K562 (cell line): Measurements from ENCODE around the gene LILRA2. TPM values are rescaled to one million over a fixed set of nuclear protein-coding genes. Genes with fewer than 3 reads are reported as not detected.

Experiments
- ATAC-seq: fragments of 200-7000 bp; cut with Tn5 transposase; 3 replicates; pipeline ENCODE4 v1.9.1; 2020; ENCODE audit warnings: moderate library complexity
- BruUV-seq: library from RNA; stranded (reverse); fragments of 400-500 nt; replicated peaks from 2 replicates; lab custom pipeline; 2021; lab: Mats Ljungman, UMichigan
- CTCF ChIA-PET: fragments of 300-600 bp; formaldehyde crosslinking; extraction: SDS; loops from one replicate; lab custom pipeline; 2021; ENCODE audit warnings: low intra/inter-chr PET ratio; lab: Yijun Ruan, JAX
- POLR2A ChIA-PET: fragments of 300-600, 350-650 bp; sonication (Branson Sonifier 250); formaldehyde crosslinking; extraction: SDS; loops from one replicate; lab custom pipeline; 2021; ENCODE audit warnings: antibody characterized with exemption, inconsistent platforms; lab: Yijun Ruan, JAX
- DNase-seq, 4 experiments: peaks; one replicate each; pipeline versions ENCODE4 v3.0.0 to v3.0.0-alpha.2; 2011 to 2018; ENCODE audit warnings: low spot score in 3 of 4, mixed read lengths in 3 of 4; ENCODE audit errors: extremely low read depth in 1 of 4
- FAIRE-seq: peaks from 2 replicates; lab custom pipeline; 2011; peaks lifted over from hg19 to GRCh38; lab: Jason Lieb, UNC
- H2AFZ ChIP-seq: 2 replicates; pipeline ENCODE4 v1.6.0; 2011; ENCODE audit warnings: low read depth, low read length, control low read depth, inconsistent platforms
- H3K27ac ChIP-seq: fragments of 200-600 bp; 3 replicates; pipeline ENCODE4 v1.8.0; 2011; ENCODE audit warnings: low read depth, mild to moderate bottlenecking, control low read depth, inconsistent platforms, low read length, moderate library complexity, mixed read lengths; ENCODE audit errors: extremely low read depth
- H3K27me3 ChIP-seq, 2 experiments: fragments of 300-600 bp in 1 of 2; 2 replicates in 1 of 2; 3 replicates in 1 of 2; pipeline versions ENCODE4 v1.6.0 to v1.8.0; 2011; ENCODE audit warnings: inconsistent platforms in 2 of 2, low read length in 2 of 2, mild to moderate bottlenecking in 1 of 2, mixed read lengths in 1 of 2, moderate library complexity in 1 of 2; ENCODE audit not compliant: control insufficient read depth in 2 of 2, insufficient read depth in 2 of 2
- H3K36me3 ChIP-seq: fragments of 300-600 bp; 3 replicates; pipeline ENCODE4 v1.8.0; 2011; ENCODE audit warnings: mild to moderate bottlenecking, low read length, inconsistent platforms; ENCODE audit not compliant: control insufficient read depth, insufficient read depth
- H3K4me1 ChIP-seq, 2 experiments: fragments of 200-600 bp in 1 of 2; replicated peaks in 1 of 2; 2 replicates in 1 of 2; 3 replicates in 1 of 2; pipeline versions ENCODE4 v1.5.1 to v1.8.0; 2011; ENCODE audit warnings: inconsistent platforms in 2 of 2, low read length in 2 of 2, mild to moderate bottlenecking in 1 of 2, mixed read lengths in 1 of 2, moderate library complexity in 1 of 2; ENCODE audit not compliant: control insufficient read depth in 2 of 2, insufficient read depth in 2 of 2
- H3K4me2 ChIP-seq: 2 replicates; pipeline ENCODE4 v1.6.1; 2011; ENCODE audit warnings: low read length, control low read depth, inconsistent platforms, mixed read lengths; ENCODE audit not compliant: insufficient read depth
- H3K4me3 ChIP-seq: fragments of 200-600 bp; sonication (generic), shearing (Covaris generic); 2 replicates; pipeline ENCODE4 v1.5.1; 2016; ENCODE audit warnings: control low read depth, inconsistent platforms
- H3K79me2 ChIP-seq: fragments of 200-600 bp; 3 replicates; pipeline ENCODE4 v1.8.0; 2011; ENCODE audit warnings: low read length, inconsistent platforms; ENCODE audit not compliant: control insufficient read depth, insufficient read depth
- H3K9ac ChIP-seq, 2 experiments: 2 replicates each; pipeline versions ENCODE4 v1.6.0 to v1.6.1; 2011; ENCODE audit warnings: low read depth in 2 of 2, low read length in 2 of 2, control low read depth in 1 of 2, inconsistent platforms in 1 of 2, mild to moderate bottlenecking in 1 of 2, mixed read lengths in 1 of 2; ENCODE audit not compliant: insufficient read depth in 1 of 2
- H3K9me1 ChIP-seq: one replicate; pipeline ENCODE4 v1.6.0; 2011; ENCODE audit warnings: inconsistent platforms, mild to moderate bottlenecking, low read length, moderate library complexity; ENCODE audit not compliant: control insufficient read depth, insufficient read depth
- H3K9me3 ChIP-seq: replicated peaks from 2 replicates; pipeline ENCODE4 v1.5.1; 2011; ENCODE audit warnings: low read depth, low read length, inconsistent platforms; ENCODE audit not compliant: control insufficient read depth, insufficient read depth
- H4K20me1 ChIP-seq: replicated peaks from 2 replicates; pipeline ENCODE4 v1.6.1; 2011; ENCODE audit warnings: low read length, inconsistent platforms, mixed read lengths; ENCODE audit not compliant: control insufficient read depth, insufficient read depth
- AFF1 ChIP-seq, 2 experiments: fragments of 450-650 bp; IDR thresholded peaks; 2 replicates each; pipeline ENCODE4 v1.6.1; 2018; ENCODE audit warnings: mild to moderate bottlenecking in 2 of 2, low read depth in 1 of 2; ENCODE audit not compliant: partially characterized antibody in 2 of 2
- CC2D1A ChIP-seq: fragments of 450-650 bp; IDR thresholded peaks from 2 replicates; pipeline ENCODE4 v1.6.1; 2017; ENCODE audit warnings: mild to moderate bottlenecking
- DMBX1 ChIP-seq: fragments of 250-450 bp; sonication (Bioruptor Pico); IDR thresholded peaks from 2 replicates; pipeline ENCODE4 v1.8.0; 2022; ENCODE audit warnings: inconsistent platforms, mild to moderate bottlenecking, moderate library complexity, borderline replicate concordance
- EP300 ChIP-seq: IDR thresholded peaks from 2 replicates; pipeline ENCODE4 v1.6.1; 2012; ENCODE audit warnings: low read length, improper control_type of control experiment
- FOXA1 ChIP-seq: fragments of 450-650 bp; IDR thresholded peaks from 2 replicates; pipeline ENCODE4 v1.6.1; 2016; ENCODE audit warnings: mild to moderate bottlenecking, borderline replicate concordance
- HNRNPUL1 ChIP-seq: fragments of 200-400 bp; formaldehyde crosslinking; IDR thresholded peaks from 2 replicates; pipeline ENCODE4 v1.6.1; 2017; ENCODE audit warnings: low read length
- MYBL2 ChIP-seq, 2 experiments: fragments of 450-650 bp in 1 of 2; sonication (generic) in 1 of 2; formaldehyde crosslinking in 1 of 2; IDR thresholded peaks; 2 replicates each; pipeline versions ENCODE4 v1.6.1 to v1.8.1; 2017 to 2022; ENCODE audit warnings: borderline replicate concordance in 1 of 2, inconsistent platforms in 1 of 2, low read depth in 1 of 2, mild to moderate bottlenecking in 1 of 2, missing genetic modification reagents in 1 of 2, moderate library complexity in 1 of 2
- POLR2G ChIP-seq: fragments of 200-400 bp; formaldehyde crosslinking; IDR thresholded peaks from 2 replicates; pipeline ENCODE4 v1.6.1; 2017; ENCODE audit warnings: low read depth, mild to moderate bottlenecking, antibody characterized with exemption, low read length, moderate library complexity
- VEZF1 ChIP-seq: fragments of 200-800 bp; sonication (Bioruptor generic); IDR thresholded peaks from 2 replicates; pipeline ENCODE4 v1.6.1; 2017; ENCODE audit warnings: missing genetic modification characterization, missing compliant biosample characterization
- ZBTB11 ChIP-seq, 3 experiments: fragments of 200-800 bp in 1 of 3; fragments of 250-450 bp in 1 of 3; fragments of 450-650 bp in 1 of 3; sonication (Bioruptor Pico) in 1 of 3; sonication (Bioruptor generic) in 1 of 3; formaldehyde crosslinking in 1 of 3; IDR thresholded peaks; 2 replicates each; pipeline versions ENCODE4 v1.6.1 to v1.8.0; 2016 to 2022; ENCODE audit warnings: mild to moderate bottlenecking in 2 of 3, missing genetic modification characterization in 2 of 3, missing compliant biosample characterization in 1 of 3, moderate library complexity in 1 of 3
- ZNF316 ChIP-seq: fragments of 450-650 bp; IDR thresholded peaks from 2 replicates; pipeline ENCODE4 v1.6.1; 2016
- WGBS: fragments of 100-300 bp; shearing (Covaris generic); methylation state at CpG from one replicate; pipeline ENCODE4 v1.1.6; 2016; ENCODE audit warnings: low coverage, mixed read lengths; ENCODE audit not compliant: insufficient coverage; ENCODE audit errors: missing lambda C conversion rate; 5-methylcytosine and 5-hydroxymethylcytosine counted together
- in situ Hi-C: fragments of 300-500 bp; cut with MboI; formaldehyde crosslinking; loops from 4 replicates; pipeline ENCODE4 v1.15.0; 2018; ENCODE audit warnings: inconsistent platforms, mixed read lengths
- intact Hi-C: fragments of 100-400 bp; cut with micrococcal nuclease; formaldehyde crosslinking; loops from 2 replicates; pipeline ENCODE4 v1.14.2; 2022
- polyA plus RNA-seq, 8 experiments: library from polyadenylated mRNA; depleted of rRNA in 4 of 8; stranded (reverse) in 5 of 8; unstranded in 3 of 8; fragments of >200 nt; fragmentation: Nextera tagmentation in 2 of 8; fragmentation: Illumina TruSeq in 1 of 8; extraction: Ambion mirVana in 2 of 8; extraction: Trizol in 1 of 8; gene quantifications; 2 replicates each; pipeline versions ENCODE4 v1.2.1 to v1.2.3, GENCODE V29; 2011 to 2014; ENCODE audit warnings: inconsistent platforms in 1 of 8, missing spikeins in 1 of 8
- total RNA-seq, 7 experiments: library from RNA; depleted of rRNA in 6 of 7; stranded (reverse); fragments of >200 nt in 6 of 7; fragmentation: Illumina TruSeq in 2 of 7; extraction: Trizol in 2 of 7; gene quantifications; 2 replicates each; pipeline versions ENCODE4 v1.2.1 to v1.2.3, GENCODE V29; 2011 to 2021; ENCODE audit warnings: low replicate concordance in 1 of 7

The LILRA2 gene
- total and polyA plus RNA-seq, 9 of the 15 experiments (the other 6 are each of a cell fraction or from before 2014, with no cell fraction given) = 0.32 to 2.1 (median 0.96) TPM

- Histone ChIP-seq H4K20me1 (no peaks in the 10 kb centered on the region), H2AFZ (peak overlapping the region; percentile 83), H3K9me1 (no peaks in the 10 kb centered on the region), H3K36me3 (no peaks in the 10 kb centered on the region), H3K9ac (peak overlapping the region; percentile 9 to 54; a peak in 2 of 4 replicates), H3K9me3 (no peaks in the 10 kb centered on the region), H3K4me1 (0 out of 5 replicates have a peak, but pooled peaks cover 0 to 2% of the 10 kb centered on the region in 2 experiments), H3K27me3 (peaks cover 5 to 8% of the 10 kb centered on the region in 2 experiments; a peak in 4 of 5 replicates), H3K4me2 (peak overlapping the region; percentile 66), H3K79me2 (no peaks in the 10 kb centered on the region), H3K27ac (no peak overlapping the region), H3K4me3 (peak overlapping the region; percentile 23)
- ATAC-seq = peak; percentile 90
- intact Hi-C loops (no loop called here), in situ Hi-C loops (no loop called here)
- CTCF ChIA-PET = no interaction called here
- FAIRE-seq = peak; percentile 71
- DNase-seq = peak in 3 of 4 experiments; percentile 19 to 40 (median 29)
- POLR2A ChIA-PET = no interaction called here
- no TSS peak for BruUV-seq
- 14% methylated on average over 14 of the region's 14 CpGs for WGBS
- TF ChIP-seq ZBTB11 (CRISPR knock-in tag; IDR thresholded peaks at IDR 0.05) (peak in 1 of 3 experiments; percentile 46; a peak in 2 of 6 replicates), VEZF1 (CRISPR knock-in tag) (peak; percentile 22; the same call in 1 of the 2 replicates), FOXA1 (no peak), MYBL2 (IDR thresholded peaks at IDR 0.05; ENCODE audit: low read depth) (no peak), MYBL2 (CRISPR knock-in tag; IDR thresholded peaks at IDR 0.05; ENCODE audit: borderline replicate concordance) (no peak), POLR2G (no peak), CC2D1A (no peak), EP300 (no peak), DMBX1 (CRISPR knock-in tag) (peak; percentile 60; the same call in 1 of the 2 replicates), HNRNPUL1 (no peak), AFF1 (IDR thresholded peaks at IDR 0.05; ENCODE audit: low read depth in 1 of 2, partially characterized antibody in 2 of 2) (no peak), ZNF316 (no peak)
Observed at GRCh38 chr19:54561840-54562239, 11.8 kb upstream of the LILRA2 start.
